ENCODE data around the gene PSMD1.

- TF ChIP-seq CTCF (IDR thresholded peaks at IDR 0.05; ENCODE audit: low read depth, low read length) (no peak), MAX (IDR thresholded peaks at IDR 0.05; ENCODE audit: low read depth, low read length) (no peak), POLR2A (IDR thresholded peaks at IDR 0.05; ENCODE audit: extremely low read depth, insufficient read length) (no peak), MYC (IDR thresholded peaks at IDR 0.05; ENCODE audit: low read depth, low read length) (no peak)
Measured at GRCh38 chr2:231218366-231218765, 161.7 kb downstream of the PSMD1 start.

All from NB4 (cell line).